Dermis blood vessel endothelial cell (primary cell): ENCODE measurements around the gene TMEM252. TPM values are rescaled to one million over a fixed set of nuclear protein-coding genes. Genes with fewer than 3 reads are reported as not detected.

Experiments
- DNase-seq: peaks from one replicate; pipeline ENCODE4 v3.0.0; 2010
- total RNA-seq: library from RNA; depleted of rRNA; stranded (reverse); fragments of >200 nt; gene quantifications from 2 replicates; pipeline ENCODE4 v1.2.3, GENCODE V29; 2014

TMEM252 gene
- total RNA-seq, 1 donor from 2014 or later: 0.51 TPM

GRCh38 chr9:68497629-68498028 lies 43.1 kb downstream of the TMEM252 start:
- no peak for DNase-seq

- no peak for DNase-seq
These were observed 44.3 kb downstream of the TMEM252 start for GRCh38 chr9:68496356-68496755.

GRCh38 chr9:68495247-68495646 lies 45.4 kb downstream of the TMEM252 start:
- no peak for DNase-seq

- no peak for DNase-seq
These were observed 46.6 kb downstream of the TMEM252 start for GRCh38 chr9:68493958-68494577.

- no peak for DNase-seq
These were observed 47.1 kb downstream of the TMEM252 start for GRCh38 chr9:68493541-68493940.

GRCh38 chr9:68492806-68493205 lies 47.9 kb downstream of the TMEM252 start:
- DNase-seq: no peak

GRCh38 chr9:68489646-68490045 lies 51.0 kb downstream of the TMEM252 start:
- no peak for DNase-seq

- no peak for DNase-seq
These were observed 52.6 kb downstream of the TMEM252 start for GRCh38 chr9:68488126-68488525.

Other genes starting within 250 kb of the TMEM252 start
- gene FOXD4L3, start 238.0 kb downstream of the TMEM252 start, total RNA-seq: not detected in 2 replicates
- 110 and 128 TPM in 2 replicates for gene PGM5, start 184.3 kb downstream of the TMEM252 start, total RNA-seq
- 0.05 TPM in 1 of 2 replicates, not detected in the other for gene PIP5K1B, start 164.4 kb upstream of the TMEM252 start, total RNA-seq